Measurements from ENCODE around the gene BMP5.

BMP5 gene

DNA sequence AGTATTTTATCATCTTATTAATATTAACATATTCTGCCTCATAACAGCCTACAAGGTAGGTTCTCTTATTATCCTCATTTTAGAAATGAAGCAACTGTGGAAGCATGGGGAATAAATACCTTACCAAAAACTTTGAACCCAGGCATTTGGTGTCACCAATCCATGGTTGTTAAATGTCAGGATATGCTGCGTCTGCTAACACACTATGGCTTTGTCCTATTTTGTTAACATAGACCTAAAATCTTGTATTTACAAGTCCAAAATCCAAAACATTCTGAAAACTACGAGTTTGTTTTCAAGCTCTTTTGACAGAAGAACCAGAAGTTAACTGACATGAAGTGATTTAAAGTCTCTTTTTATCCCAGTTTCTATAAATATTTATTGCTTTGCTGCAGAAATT, 53.4 kb downstream of the BMP5 start:
- TF ChIP-seq, protein P1, sequence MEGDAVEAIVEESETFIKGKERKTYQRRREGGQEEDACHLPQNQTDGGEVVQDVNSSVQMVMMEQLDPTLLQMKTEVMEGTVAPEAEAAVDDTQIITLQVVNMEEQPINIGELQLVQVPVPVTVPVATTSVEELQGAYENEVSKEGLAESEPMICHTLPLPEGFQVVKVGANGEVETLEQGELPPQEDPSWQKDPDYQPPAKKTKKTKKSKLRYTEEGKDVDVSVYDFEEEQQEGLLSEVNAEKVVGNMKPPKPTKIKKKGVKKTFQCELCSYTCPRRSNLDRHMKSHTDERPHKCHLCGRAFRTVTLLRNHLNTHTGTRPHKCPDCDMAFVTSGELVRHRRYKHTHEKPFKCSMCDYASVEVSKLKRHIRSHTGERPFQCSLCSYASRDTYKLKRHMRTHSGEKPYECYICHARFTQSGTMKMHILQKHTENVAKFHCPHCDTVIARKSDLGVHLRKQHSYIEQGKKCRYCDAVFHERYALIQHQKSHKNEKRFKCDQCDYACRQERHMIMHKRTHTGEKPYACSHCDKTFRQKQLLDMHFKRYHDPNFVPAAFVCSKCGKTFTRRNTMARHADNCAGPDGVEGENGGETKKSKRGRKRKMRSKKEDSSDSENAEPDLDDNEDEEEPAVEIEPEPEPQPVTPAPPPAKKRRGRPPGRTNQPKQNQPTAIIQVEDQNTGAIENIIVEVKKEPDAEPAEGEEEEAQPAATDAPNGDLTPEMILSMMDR (IDR thresholded peaks at IDR 0.05; ENCODE audit: low read depth, low read length): no peak
- DNase-seq (ENCODE audit: low read depth in 2 of 2): no peak
- no peak overlapping the region for H3K4me3 ChIP-seq (replicated peaks in 1 of 2; ENCODE audit: low read depth in 2 of 2, low read length in 2 of 2)

DNA sequence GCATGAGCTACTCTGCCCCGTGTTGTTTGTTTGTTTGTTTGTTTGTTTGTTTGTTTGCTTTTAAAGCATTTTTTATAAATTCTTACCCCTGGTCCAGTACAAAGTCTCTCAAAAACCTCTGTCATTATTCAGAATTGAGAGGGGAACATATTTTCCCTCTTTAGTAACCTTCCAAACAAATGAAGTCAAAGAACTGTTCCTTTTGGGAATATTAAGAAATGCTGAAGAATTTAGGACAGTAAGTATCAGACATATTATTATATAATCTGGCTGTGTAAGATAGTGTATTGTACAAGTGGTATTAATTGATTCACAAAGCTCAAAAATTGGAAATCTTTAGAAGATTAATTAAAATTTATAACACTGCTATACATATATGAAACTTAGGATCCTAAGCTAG, 54.7 kb downstream of the BMP5 start:
- DNase-seq (ENCODE audit: low read depth in 2 of 2): no peak
- TF ChIP-seq, protein P1 (IDR thresholded peaks at IDR 0.05; ENCODE audit: low read depth, low read length): no peak
- H3K4me3 ChIP-seq (replicated peaks in 1 of 2; ENCODE audit: low read depth in 2 of 2, low read length in 2 of 2): no peak overlapping the region

DNA sequence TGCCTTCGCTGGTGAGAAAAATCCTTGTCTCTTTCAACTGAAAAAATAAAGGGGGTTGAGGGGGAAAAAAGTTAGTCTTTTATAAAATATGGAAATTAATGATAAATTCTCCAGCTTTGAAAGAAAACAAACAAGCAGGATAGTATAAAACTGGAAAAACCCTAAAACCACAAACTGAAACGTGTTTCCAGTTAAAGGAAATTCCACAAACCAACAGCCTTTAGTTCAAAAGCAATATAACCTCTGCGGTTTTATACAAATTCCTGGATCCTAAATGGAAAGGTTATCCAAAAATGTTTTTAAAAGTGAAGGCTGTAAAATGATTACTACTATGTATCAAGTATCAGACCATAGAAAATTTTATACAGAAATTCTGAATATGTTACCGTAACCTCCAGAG, 55.6 kb downstream of the BMP5 start:
- TF ChIP-seq, protein P1 (IDR thresholded peaks at IDR 0.05; ENCODE audit: low read depth, low read length): no peak
- DNase-seq (ENCODE audit: low read depth in 2 of 2): no peak
- H3K4me3 ChIP-seq (replicated peaks in 1 of 2; ENCODE audit: low read depth in 2 of 2, low read length in 2 of 2): no peak overlapping the region

DNA sequence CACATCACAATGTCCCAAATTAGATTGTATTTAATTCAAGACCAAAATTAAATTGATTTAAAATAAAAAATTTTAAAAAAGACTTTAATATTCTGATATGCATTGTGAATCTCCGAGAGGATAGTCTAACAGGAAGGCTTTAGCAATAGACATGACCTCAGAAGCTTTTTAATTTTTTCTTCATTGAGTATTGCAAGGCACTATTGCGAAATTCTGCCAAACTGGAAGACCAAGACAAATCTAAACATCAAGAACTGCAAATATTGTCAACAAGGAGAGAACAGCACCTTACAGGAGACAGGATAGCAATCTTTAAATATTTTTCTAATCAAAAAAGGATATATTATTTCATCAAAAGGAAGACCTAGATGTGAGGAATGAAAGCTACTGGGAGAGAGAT, 56.9 kb downstream of the BMP5 start:
- no peak overlapping the region for H3K4me3 ChIP-seq (replicated peaks in 1 of 2; ENCODE audit: low read depth in 2 of 2, low read length in 2 of 2)
- TF ChIP-seq, protein P1 (IDR thresholded peaks at IDR 0.05; ENCODE audit: low read depth, low read length): no peak
- peak; percentile 22 to 53 for DNase-seq (ENCODE audit: low read depth in 2 of 2)

DNA sequence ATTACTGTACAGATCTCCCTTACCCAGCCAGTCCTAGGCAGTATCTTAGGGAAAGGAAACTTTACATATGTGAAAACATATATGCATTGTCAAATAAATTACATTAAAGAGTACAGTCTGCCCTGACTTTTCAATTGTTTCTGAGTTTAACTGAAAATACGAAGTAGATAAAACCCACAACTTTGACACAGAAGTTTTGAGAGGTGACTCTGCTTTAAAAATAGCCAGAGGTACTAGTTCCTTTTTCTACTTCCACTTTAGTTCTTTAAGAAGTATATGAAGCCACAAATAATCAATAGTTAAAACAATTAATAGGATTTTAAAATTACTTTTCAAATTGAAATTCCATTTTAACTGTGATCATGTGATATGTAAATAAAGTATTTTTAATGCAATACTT, 62.9 kb downstream of the BMP5 start:
- TF ChIP-seq, protein P1 (IDR thresholded peaks at IDR 0.05; ENCODE audit: low read depth, low read length): no peak
- DNase-seq (ENCODE audit: low read depth in 2 of 2): no peak

DNA sequence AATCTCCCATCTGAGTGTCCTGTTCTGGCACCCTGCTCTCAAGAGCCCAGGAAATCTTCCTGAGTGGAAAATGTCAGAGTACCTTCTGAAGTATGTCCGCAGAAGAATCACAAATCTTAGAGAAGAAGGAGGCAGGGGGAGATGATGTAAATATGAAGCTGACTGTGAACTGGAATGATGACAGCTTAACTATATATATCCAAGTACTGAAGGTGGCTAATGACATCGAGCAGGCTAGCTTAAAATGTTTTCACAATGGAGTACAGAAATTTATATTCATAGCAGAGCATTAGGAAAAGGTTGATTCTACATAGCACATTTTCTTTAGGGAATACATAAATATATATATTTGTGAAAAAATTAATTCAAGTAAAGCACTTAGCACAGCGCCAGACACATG, 64.3 kb downstream of the BMP5 start:
- no peak overlapping the region for H3K4me3 ChIP-seq (replicated peaks in 1 of 2; ENCODE audit: low read depth in 2 of 2, low read length in 2 of 2)
- DNase-seq (ENCODE audit: low read depth in 2 of 2): no peak
- TF ChIP-seq, protein P1 (IDR thresholded peaks at IDR 0.05; ENCODE audit: low read depth, low read length): no peak

More for the DNA sequence above, 62.9 kb downstream of the BMP5 start:
- no peak overlapping the region for H3K4me3 ChIP-seq (replicated peaks in 1 of 2; ENCODE audit: low read depth in 2 of 2, low read length in 2 of 2)

DNA sequence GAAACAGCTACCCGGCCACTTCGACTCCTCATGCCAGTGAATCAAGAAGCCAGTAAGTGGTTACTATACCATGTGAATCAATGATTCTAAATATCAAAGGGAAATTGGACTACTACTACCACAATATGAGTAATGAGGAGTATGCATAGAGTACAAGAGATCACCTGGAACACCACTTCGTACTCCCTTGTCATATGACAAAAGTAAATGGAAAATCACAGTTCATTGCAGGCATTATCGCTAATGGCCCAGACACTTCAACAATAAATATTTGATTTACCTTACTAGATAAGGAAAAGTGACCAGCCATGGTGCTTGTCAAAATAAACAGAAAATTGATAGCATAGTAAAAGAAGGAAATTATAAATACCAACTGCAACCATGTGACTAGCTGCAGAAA, 73.1 kb downstream of the BMP5 start:
- TF ChIP-seq, protein P1 (IDR thresholded peaks at IDR 0.05; ENCODE audit: low read depth, low read length): no peak
- no peak overlapping the region for H3K4me3 ChIP-seq (replicated peaks in 1 of 2; ENCODE audit: low read depth in 2 of 2, low read length in 2 of 2)
- DNase-seq (ENCODE audit: low read depth in 2 of 2): no peak
